Esophagus squamous epithelium (tissue), 5 donors: Measurements from ENCODE around the gene WDR59. TPM values are rescaled to one million over a fixed set of nuclear protein-coding genes. Genes with fewer than 3 reads are reported as not detected.
A peak's percentile ranks its signal among the peaks of the same experiment; 100 is the strongest.

Experiments
- DNase-seq: peaks from one replicate; lab custom pipeline; 2025; lab: John Stamatoyannopoulos, UW
- H3K27ac ChIP-seq, 4 donors: fragments of 200-600 bp; sonication (generic); one replicate each; pipeline ENCODE4 v1.5.1; 2016 to 2019; ENCODE audit warnings: mild to moderate bottlenecking in 1 of 4
- H3K27me3 ChIP-seq, 4 donors: fragments of 200-600 bp; sonication (generic); 1 replicate in 3 of 4; 2 replicates in 1 of 4; pipeline versions ENCODE4 v1.5.1 to v1.6.0; 2017 to 2021; ENCODE audit warnings: antibody characterized with exemption in 1 of 4
- H3K36me3 ChIP-seq, 3 donors: fragments of 200-600 bp; sonication (generic); one replicate each; pipeline ENCODE4 v1.5.1; 2016 to 2019
- H3K4me1 ChIP-seq, 3 donors: fragments of 200-600 bp; sonication (generic); one replicate each; pipeline ENCODE4 v1.5.1; 2017 to 2019
- H3K4me3 ChIP-seq, 4 donors: fragments of 200-600 bp; sonication (generic); 1 replicate in 3 of 4; 2 replicates in 1 of 4; pipeline ENCODE4 v1.5.1; 2016 to 2019; ENCODE audit warnings: mild to moderate bottlenecking in 2 of 4, moderate library complexity in 1 of 4
- H3K9me3 ChIP-seq, 3 donors: fragments of 200-600 bp; sonication (generic); one replicate each; pipeline ENCODE4 v1.5.1; 2016 to 2019
- CTCF ChIP-seq, 6 experiments: fragments of 450-650 bp in 4 of 6; fragments of 200-600 bp in 2 of 6; sonication (generic) in 2 of 6; IDR thresholded peaks; one replicate each; pipeline ENCODE4 v1.5.1; 2016 to 2019; ENCODE audit warnings: antibody characterized with exemption in 6 of 6, mild to moderate bottlenecking in 4 of 6, moderate library complexity in 4 of 6
- POLR2A ChIP-seq, 4 donors: fragments of 450-650 bp; IDR thresholded peaks; one replicate each; pipeline ENCODE4 v1.6.1; 2017; ENCODE audit warnings: antibody characterized with exemption in 4 of 4, mild to moderate bottlenecking in 4 of 4, moderate library complexity in 3 of 4
- WGBS, 2 donors: methylation state at CpG; one replicate each; pipeline ENCODE4 v1.1.5; 2018; 5-methylcytosine and 5-hydroxymethylcytosine counted together
- intact Hi-C: fragments of 100-400 bp; cut with DNase I; formaldehyde crosslinking; loops from one replicate; pipeline ENCODE4 v1.15.0; 2022
- total RNA-seq, 4 donors: library from RNA; depleted of rRNA; stranded (reverse); fragments of >200 nt; gene quantifications; one replicate each; pipeline ENCODE4 v1.1.0, GENCODE V29; 2016
- donor health status: DM: yes; HTN: yes; CAD: no.

WDR59 gene
- total RNA-seq, 4 donors from 2014 or later: 9.8 to 25.1 (median 22.2) TPM

GRCh38 chr16:74893541-74893940 lies 91.4 kb downstream of the WDR59 start:
- Histone ChIP-seq H3K4me1 (peaks cover 0 to 14% (median 0%) of the 10 kb centered on the region in 3 donors), H3K9me3 (no peaks in the 10 kb centered on the region), H3K27ac (no peak overlapping the region), H3K27me3 (no peaks in the 10 kb centered on the region), H3K36me3 (peaks cover 5 to 83% (median 22%) of the 10 kb centered on the region in 3 donors), H3K4me3 (no peak overlapping the region)
- TF ChIP-seq CTCF (IDR thresholded peaks at IDR 0.05) (no peak), POLR2A (IDR thresholded peaks at IDR 0.05) (no peak)
- no peak for DNase-seq
- intact Hi-C loops: no loop called here
- 85 to 89% methylated on average over 3 to 4 of the region's 4 CpGs for WGBS, 2 donors

GRCh38 chr16:74892574-74893461 lies 92.1 kb downstream of the WDR59 start:
- intact Hi-C loops: no loop called here
- H3K27ac ChIP-seq: no peak overlapping the region
- H3K36me3 ChIP-seq: peaks cover 5 to 83% (median 26%) of the 10 kb centered on the region in 3 donors
- no peaks in the 10 kb centered on the region for H3K9me3 ChIP-seq
- no peaks in the 10 kb centered on the region for H3K27me3 ChIP-seq
- no peak for DNase-seq
- H3K4me1 ChIP-seq: peaks cover 0 to 21% (median 0%) of the 10 kb centered on the region in 3 donors
- WGBS, 2 donors: 76 to 83% methylated on average over 8 of the region's 8 CpGs
- H3K4me3 ChIP-seq: no peak overlapping the region
- no peak for TF ChIP-seq POLR2A (IDR thresholded peaks at IDR 0.05)
- no peak for TF ChIP-seq CTCF (IDR thresholded peaks at IDR 0.05)

GRCh38 chr16:74888888-74889287 lies 96.0 kb downstream of the WDR59 start:
- intact Hi-C loops: no loop called here
- 71 to 72% methylated on average over 6 of the region's 6 CpGs for WGBS, 2 donors
- Histone ChIP-seq H3K36me3 (peaks cover 5 to 100% (median 48%) of the 10 kb centered on the region in 3 donors), H3K9me3 (no peaks in the 10 kb centered on the region), H3K4me1 (peaks cover 0 to 18% (median 0%) of the 10 kb centered on the region in 3 donors), H3K27me3 (no peaks in the 10 kb centered on the region), H3K4me3 (no peak overlapping the region), H3K27ac (peak overlapping the region; percentile 1 to 52 (median 32))
- no peak for DNase-seq
- TF ChIP-seq CTCF (IDR thresholded peaks at IDR 0.05) (no peak), POLR2A (IDR thresholded peaks at IDR 0.05) (no peak)

GRCh38 chr16:74888232-74888862 lies 96.6 kb downstream of the WDR59 start:
- Histone ChIP-seq H3K4me3 (no peak overlapping the region), H3K9me3 (no peaks in the 10 kb centered on the region), H3K4me1 (peaks cover 0 to 18% (median 0%) of the 10 kb centered on the region in 3 donors), H3K27me3 (no peaks in the 10 kb centered on the region), H3K27ac (peak overlapping the region; percentile 1 to 52 (median 48)), H3K36me3 (peaks cover 5 to 100% (median 48%) of the 10 kb centered on the region in 3 donors)
- TF ChIP-seq POLR2A (IDR thresholded peaks at IDR 0.05) (no peak), CTCF (IDR thresholded peaks at IDR 0.05) (no peak)
- DNase-seq: no peak
- WGBS, 2 donors: 41 to 43% methylated on average over 13 of the region's 13 CpGs
- intact Hi-C loops: no loop called here

GRCh38 chr16:74887084-74887483 lies 97.8 kb downstream of the WDR59 start:
- no peaks in the 10 kb centered on the region for H3K9me3 ChIP-seq
- no peak overlapping the region for H3K4me3 ChIP-seq
- no peak for DNase-seq
- H3K4me1 ChIP-seq: peaks cover 0 to 18% (median 0%) of the 10 kb centered on the region in 3 donors
- TF ChIP-seq CTCF (IDR thresholded peaks at IDR 0.05) (no peak), POLR2A (IDR thresholded peaks at IDR 0.05) (no peak)
- H3K36me3 ChIP-seq: peaks cover 0 to 100% (median 40%) of the 10 kb centered on the region in 3 donors
- H3K27ac ChIP-seq: no peak overlapping the region
- intact Hi-C loops: no loop called here
- no peaks in the 10 kb centered on the region for H3K27me3 ChIP-seq
- 89 to 96% methylated on average over 2 of the region's 2 CpGs for WGBS, 2 donors
